Left lung (tissue), 10 donors: ENCODE results near the gene SLX4. TPM values are rescaled to one million over a fixed set of nuclear protein-coding genes. Genes with fewer than 3 reads are reported as not detected.

Experiments
- ATAC-seq: fragments of 200-7000 bp; cut with Tn5 transposase; one replicate; pipeline ENCODE4 v1.9.1; 2020; ENCODE audit warnings: moderate library complexity
- DNase-seq, 4 donors: peaks; one replicate each; pipeline ENCODE4 v3.0.0-alpha.2; 2013 to 2020
- H3K27ac ChIP-seq, 2 donors: fragments of 200-600 bp; sonication (generic) in 1 of 2; one replicate each; pipeline versions ENCODE4 v1.5.0 to v1.8.0; 2020 to 2021
- H3K27me3 ChIP-seq, 2 donors: fragments of 200-600 bp; sonication (generic) in 1 of 2; one replicate each; pipeline versions ENCODE4 v1.5.0 to v1.8.0; 2020 to 2021
- H3K36me3 ChIP-seq, 2 donors: fragments of 200-600 bp; sonication (generic) in 1 of 2; one replicate each; pipeline versions ENCODE4 v1.5.0 to v1.8.0; 2020 to 2021
- H3K4me1 ChIP-seq, 2 donors: fragments of 200-600 bp; one replicate each; pipeline ENCODE4 v1.8.0; 2021
- H3K4me3 ChIP-seq, 2 donors: fragments of 200-600 bp; sonication (generic) in 1 of 2; one replicate each; pipeline versions ENCODE4 v1.5.0 to v1.8.0; 2020 to 2021; ENCODE audit warnings: mild to moderate bottlenecking in 1 of 2
- H3K9me3 ChIP-seq, 2 donors: fragments of 200-600 bp; sonication (generic) in 1 of 2; one replicate each; pipeline versions ENCODE4 v1.5.0 to v1.8.0; 2020 to 2021
- intact Hi-C, 2 donors: fragments of 100-400 bp; cut with DNase I; formaldehyde crosslinking; loops; one replicate each; pipeline versions ENCODE4 v1.11.2 to v1.14.2; 2022
- polyA plus RNA-seq, 6 donors: library from polyadenylated mRNA; unstranded; fragments of 120-200 nt; gene quantifications; one replicate each; pipeline ENCODE4 v1.2.1, GENCODE V29; 2013; ENCODE audit not compliant: insufficient read length in 6 of 6
- total RNA-seq, 2 donors: library from RNA; stranded (reverse); fragmentation: NEBNext Ultra II Directional; extraction: Animal tissue kit (Norgen Biotek cat#: 25700); gene quantifications; one replicate each; pipeline ENCODE4 v1.2.1, GENCODE V29; 2021
- TF ChIP-seq, protein P1 (sequence below), 2 donors: fragments of 200-600 bp; sonication (generic) in 1 of 2; IDR thresholded peaks; one replicate each; pipeline versions ENCODE4 v1.5.0 to v1.8.0; 2021; ENCODE audit warnings: antibody characterized with exemption in 2 of 2
- donor health status: DM: no; HTN: yes; CAD: no.
- donor health status: DM: no; HTN: no; CAD: no.

SLX4 gene
- total and polyA plus RNA-seq, 8 donors, result 6.7 to 8.1 (median 7.1) TPM

DNA sequence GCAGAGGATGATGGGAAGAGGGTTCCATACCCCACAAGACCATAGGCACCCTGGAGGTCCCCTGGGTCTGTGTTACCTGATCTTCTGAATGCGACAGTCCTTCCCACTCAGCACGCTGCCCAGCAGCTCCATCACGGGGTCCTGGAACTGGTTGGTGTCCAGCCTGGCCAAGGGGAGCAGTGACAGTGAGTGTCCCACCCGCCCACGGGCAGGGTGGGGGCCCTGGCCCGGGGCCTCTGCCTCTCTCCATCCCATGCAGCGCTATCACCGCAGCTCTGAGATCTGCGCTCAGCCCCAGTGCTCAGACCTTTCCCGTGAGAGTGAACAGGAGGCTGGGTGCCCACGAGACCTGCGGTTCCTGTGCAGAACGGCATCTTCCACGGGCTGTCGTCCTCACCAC lies 49.8 kb downstream of the SLX4 start:
- Histone ChIP-seq H3K4me1 (no peaks in the 10 kb centered on the region), H3K36me3 (peaks cover 0 to 31% of the 10 kb centered on the region in 2 donors), H3K27me3 (no peaks in the 10 kb centered on the region), H3K4me3 (no peak overlapping the region), H3K27ac (no peak overlapping the region), H3K9me3 (no peaks in the 10 kb centered on the region)
- intact Hi-C loops, result no loop called here
- ATAC-seq (no peak), DNase-seq (peak in 1 of 4 donors; percentile 51)
- TF ChIP-seq, protein P1, sequence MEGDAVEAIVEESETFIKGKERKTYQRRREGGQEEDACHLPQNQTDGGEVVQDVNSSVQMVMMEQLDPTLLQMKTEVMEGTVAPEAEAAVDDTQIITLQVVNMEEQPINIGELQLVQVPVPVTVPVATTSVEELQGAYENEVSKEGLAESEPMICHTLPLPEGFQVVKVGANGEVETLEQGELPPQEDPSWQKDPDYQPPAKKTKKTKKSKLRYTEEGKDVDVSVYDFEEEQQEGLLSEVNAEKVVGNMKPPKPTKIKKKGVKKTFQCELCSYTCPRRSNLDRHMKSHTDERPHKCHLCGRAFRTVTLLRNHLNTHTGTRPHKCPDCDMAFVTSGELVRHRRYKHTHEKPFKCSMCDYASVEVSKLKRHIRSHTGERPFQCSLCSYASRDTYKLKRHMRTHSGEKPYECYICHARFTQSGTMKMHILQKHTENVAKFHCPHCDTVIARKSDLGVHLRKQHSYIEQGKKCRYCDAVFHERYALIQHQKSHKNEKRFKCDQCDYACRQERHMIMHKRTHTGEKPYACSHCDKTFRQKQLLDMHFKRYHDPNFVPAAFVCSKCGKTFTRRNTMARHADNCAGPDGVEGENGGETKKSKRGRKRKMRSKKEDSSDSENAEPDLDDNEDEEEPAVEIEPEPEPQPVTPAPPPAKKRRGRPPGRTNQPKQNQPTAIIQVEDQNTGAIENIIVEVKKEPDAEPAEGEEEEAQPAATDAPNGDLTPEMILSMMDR (IDR thresholded peaks at IDR 0.05), result no peak

DNA sequence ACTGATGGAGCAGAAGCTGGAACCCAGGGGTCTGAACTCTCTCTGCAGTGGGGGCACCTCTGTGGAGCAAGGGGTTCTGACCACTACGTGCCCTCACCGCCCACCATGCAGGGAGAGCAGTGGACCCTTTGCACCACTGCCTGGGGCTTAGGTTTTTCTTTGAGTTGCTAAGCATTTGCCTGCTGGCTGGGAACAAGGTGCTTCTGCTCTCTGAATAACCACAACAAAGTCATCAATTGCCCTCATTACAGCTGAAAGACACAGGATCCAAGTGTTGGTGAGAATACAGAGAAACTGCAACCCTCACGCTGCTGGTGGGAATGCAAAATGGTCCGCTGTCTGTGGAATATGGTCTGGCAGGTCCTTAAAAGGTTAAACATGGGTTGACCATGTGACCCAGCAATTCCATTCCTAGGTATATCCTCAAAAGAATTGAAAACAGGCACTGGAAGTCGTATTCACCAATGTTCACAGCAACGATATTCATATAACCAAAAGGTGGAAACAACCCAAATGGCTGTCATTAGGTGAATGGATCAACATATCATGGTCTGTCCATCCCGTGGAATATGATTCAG lies 57.0 kb downstream of the SLX4 start:
- Histone ChIP-seq H3K9me3 (no peaks in the 10 kb centered on the region), H3K27me3 (no peaks in the 10 kb centered on the region), H3K27ac (no peak overlapping the region), H3K4me3 (no peak overlapping the region), H3K4me1 (no peaks in the 10 kb centered on the region), H3K36me3 (peaks cover 0 to 10% of the 10 kb centered on the region in 2 donors)
- intact Hi-C loops, result no loop called here
- TF ChIP-seq, protein P1 (IDR thresholded peaks at IDR 0.05), result no peak
- peak in 1 of 4 donors; percentile 31 for DNase-seq
- no peak for ATAC-seq

DNA sequence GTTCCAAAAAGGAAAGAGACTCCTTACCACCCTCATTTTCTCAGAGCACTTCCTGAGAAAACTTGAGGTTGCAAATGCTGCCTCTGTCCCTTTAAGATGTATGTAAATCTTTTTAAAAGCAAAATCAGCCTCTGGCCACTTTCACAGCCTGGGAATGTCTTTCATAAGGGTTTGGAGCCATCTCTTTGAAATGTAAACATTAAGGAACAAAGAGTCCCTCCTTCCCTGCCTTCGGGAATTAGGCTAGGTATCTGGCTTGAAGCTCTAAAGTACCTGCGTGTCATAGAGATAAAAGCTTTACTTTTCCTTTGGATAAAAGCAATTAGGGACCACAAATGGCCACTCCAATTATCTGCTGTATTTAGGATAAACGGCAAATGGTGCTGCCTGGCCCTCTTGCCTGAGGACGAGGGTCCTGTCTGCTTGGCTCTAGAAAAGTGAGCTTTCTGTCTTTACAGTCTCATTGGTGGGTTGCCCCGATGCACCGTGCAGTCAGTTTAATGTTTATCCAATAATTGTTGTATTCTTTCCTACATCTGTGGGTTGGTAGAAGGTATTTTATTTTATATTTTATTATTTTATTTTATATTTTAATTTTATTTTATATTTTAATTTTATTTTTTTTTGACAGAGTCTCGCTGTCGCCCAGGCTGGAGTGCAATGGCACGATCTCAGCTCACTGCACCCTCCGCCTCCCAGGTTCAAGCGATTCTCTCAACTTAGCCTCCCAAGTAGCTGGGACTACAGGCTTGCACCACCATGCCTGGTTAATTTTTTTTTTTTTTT lies 58.1 kb downstream of the SLX4 start:
- Histone ChIP-seq H3K4me3 (no peak overlapping the region), H3K27me3 (no peaks in the 10 kb centered on the region), H3K4me1 (no peaks in the 10 kb centered on the region), H3K27ac (no peak overlapping the region), H3K9me3 (no peaks in the 10 kb centered on the region), H3K36me3 (peaks cover 0 to 10% of the 10 kb centered on the region in 2 donors)
- DNase-seq (peak in 1 of 4 donors; percentile 6), ATAC-seq (no peak)
- TF ChIP-seq, protein P1 (IDR thresholded peaks at IDR 0.05), result no peak
- intact Hi-C loops, result no loop called here

DNA sequence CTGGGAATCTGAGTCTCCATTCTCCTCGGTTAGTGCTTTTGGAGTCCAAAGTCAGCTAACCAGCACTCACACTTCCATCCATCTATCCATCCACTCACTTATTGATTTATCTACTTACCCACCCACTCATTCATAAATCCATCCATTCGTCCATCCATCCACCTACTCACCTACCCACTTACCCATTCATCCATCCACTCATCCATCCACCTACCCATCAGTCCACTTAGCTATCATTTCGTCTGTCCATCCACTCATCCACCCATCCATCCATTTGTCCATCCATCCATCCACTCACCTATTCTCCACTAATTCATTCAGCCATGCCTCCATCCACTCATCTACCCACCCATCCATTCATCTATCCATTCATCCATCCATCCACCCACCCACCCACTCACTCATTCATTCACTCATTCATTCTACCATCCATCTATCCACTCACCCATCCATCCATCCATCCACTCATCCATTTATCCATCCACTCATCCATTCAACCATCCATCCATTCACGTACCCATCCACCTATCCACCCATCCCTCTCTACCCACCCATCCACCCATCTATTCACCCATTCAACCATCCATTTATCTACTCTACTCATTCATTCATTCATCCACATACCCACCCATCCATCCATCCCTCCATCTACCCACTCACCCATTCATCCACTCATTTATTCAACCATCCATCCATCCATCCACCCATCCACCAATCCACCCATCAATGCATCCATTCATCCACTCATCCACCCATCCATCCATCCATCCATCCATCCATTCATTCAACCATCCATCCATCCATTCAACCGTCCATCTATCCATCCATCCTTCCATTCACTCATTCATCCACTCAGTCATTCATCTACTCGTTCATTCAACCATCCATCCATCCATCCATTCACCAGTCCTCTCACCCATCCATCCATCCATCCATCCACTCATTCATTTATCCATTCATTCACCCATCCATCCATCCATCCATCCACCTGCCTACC lies 60.3 kb downstream of the SLX4 start:
- H3K4me1 ChIP-seq, result no peaks in the 10 kb centered on the region
- no peaks in the 10 kb centered on the region for H3K27me3 ChIP-seq
- TF ChIP-seq, protein P1 (IDR thresholded peaks at IDR 0.05), result no peak
- ATAC-seq, result no peak
- intact Hi-C loops, result no loop called here
- no peaks in the 10 kb centered on the region for H3K36me3 ChIP-seq
- DNase-seq, result no peak
- H3K4me3 ChIP-seq, result no peak overlapping the region
- H3K27ac ChIP-seq, result no peak overlapping the region
- H3K9me3 ChIP-seq, result no peaks in the 10 kb centered on the region
